DMS153 (cell line): Measurements from ENCODE around the gene PCDH9.
"Not testable (repeated sequence)": the region's sequence is repeated elsewhere in the genome, so short reads cannot be mapped to it uniquely, and the experiment has no call there.

ENCODE experiments used
- DNase-seq: peaks from one replicate; lab custom pipeline; 2025; lab: John Stamatoyannopoulos, UW

The PCDH9 gene

DNA sequence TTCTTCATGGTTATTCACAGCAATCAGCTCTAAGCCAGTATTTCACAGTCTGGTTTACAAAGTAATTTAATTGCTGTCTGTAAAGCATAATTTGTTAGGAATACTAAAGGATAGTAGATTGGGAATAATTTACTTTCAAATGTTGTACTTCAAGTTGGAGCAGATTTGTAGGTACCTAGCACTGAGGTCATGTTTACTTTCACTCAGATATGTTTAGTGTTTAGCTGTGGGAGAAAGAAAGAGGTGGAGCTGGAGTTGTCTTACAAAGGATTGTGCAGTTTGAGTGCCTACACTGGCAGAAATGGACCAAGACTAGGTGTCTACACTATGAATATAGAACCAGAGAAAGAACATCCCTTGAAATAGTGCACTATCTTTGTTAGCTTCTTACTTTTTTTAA lies 464.6 kb downstream of the PCDH9 start:
- no peak for DNase-seq

GRCh38 chr13:66760678-66761077 lies 469.5 kb downstream of the PCDH9 start:
- not testable (repeated sequence) for DNase-seq

- DNase-seq = no peak
Observed at GRCh38 chr13:66759919-66760318, 470.2 kb downstream of the PCDH9 start.

GRCh38 chr13:66751691-66752090 lies 478.4 kb downstream of the PCDH9 start:
- no peak for DNase-seq

DNA sequence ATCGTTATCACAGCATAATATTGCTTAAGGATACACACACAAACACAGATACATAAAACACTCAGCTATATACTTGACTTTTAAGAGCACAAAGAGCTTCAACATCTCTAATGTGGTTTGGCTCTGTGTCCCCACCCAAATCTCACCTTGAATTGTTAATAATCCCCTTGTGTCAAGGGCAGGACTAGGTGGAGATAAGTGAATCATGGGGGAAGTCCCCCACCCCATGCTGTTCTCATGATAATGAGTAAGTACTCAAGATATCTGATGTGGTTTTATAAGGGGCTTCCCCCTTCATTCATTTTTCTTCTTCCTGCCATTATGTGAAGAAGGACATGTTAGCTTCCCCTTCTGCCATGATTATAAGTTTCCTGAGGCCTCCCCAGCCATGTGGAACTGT lies 481.4 kb downstream of the PCDH9 start:
- no peak for DNase-seq

DNA sequence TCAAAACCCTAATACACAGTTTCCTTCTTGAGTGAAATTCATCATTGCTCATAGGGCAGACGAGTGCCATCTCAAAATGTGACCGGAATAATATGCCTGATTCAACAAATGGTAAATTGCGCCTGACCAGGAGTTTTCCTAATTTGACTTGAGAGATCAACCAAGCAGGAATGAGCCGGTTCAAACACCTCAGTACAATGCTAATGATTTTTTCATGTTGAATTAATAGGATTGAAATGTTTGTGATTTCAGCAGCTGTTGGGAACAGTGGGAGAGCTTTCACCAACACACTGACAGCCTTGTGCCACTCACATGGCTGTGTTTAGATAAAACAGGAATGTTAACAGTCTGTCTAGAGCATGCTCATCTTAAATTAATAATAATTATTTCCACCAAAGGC lies 484.8 kb downstream of the PCDH9 start:
- no peak for DNase-seq

- DNase-seq = no peak
Observed at GRCh38 chr13:66723576-66723975, 506.6 kb downstream of the PCDH9 start.

GRCh38 chr13:66716538-66716937 lies 513.6 kb downstream of the PCDH9 start:
- no peak for DNase-seq

GRCh38 chr13:66714795-66715194 lies 515.3 kb downstream of the PCDH9 start:
- no peak for DNase-seq

DNA sequence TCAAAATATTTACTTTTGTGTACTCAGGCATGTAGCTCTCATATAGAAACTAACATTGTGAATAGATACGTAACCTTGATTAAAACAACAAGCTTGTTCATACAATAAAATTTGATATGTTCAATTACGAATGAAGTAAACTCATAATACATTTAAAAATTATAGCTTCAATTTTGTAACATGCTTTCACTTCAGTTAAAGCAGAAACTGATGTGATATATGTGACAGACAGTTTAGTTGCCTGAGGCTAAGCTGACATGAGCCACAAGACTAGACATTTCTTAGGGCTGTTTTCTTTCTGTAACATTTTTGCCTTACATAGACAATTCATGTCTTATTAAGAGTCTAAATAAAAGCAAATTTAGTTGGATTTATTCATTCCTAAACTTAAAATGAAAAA lies 526.0 kb downstream of the PCDH9 start:
- DNase-seq = no peak

GRCh38 chr13:66703597-66703996 lies 526.5 kb downstream of the PCDH9 start:
- DNase-seq = no peak

DNA sequence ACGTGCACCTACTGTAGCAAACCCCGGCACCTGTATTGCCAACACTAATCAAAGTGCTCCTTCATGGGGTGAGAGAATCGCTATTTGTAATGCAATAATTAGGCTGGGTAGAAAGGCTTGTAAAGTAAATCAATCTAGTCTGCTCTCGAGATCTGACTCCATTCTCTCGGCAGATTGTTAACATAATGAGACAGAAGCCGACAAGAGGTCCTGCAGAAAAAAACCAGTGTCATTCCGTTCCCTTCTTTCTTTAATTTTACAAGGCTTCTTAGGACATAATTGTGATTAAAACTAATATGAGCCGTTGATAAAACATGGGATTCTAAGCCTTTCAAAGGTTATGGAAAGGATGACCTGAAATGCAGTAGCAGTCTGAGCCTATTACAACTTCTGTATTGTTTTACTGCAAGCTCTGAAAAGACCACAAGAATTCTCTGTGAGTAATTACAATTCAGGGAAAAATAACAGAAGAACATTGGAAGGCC lies 530.0 kb downstream of the PCDH9 start:
- DNase-seq = no peak

DNA sequence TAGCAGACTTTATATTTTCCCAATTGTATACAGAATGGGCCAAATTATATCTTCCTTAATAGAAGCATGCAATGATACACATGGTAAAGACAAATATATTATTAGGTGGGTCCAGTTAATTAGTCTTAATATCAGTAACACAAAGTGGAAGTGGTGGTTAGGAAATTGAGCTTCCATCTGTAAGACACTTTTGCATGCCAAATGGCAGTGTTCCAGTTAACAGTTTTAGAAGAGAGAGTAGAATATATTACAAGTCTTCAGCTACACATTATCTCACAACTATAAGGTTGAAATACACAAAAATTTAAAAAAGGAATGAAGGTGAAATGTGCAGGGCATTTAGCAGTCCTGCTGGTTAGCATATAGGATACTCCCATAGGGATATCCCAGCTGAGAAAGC lies 536.5 kb downstream of the PCDH9 start:
- DNase-seq = no peak

- no peak for DNase-seq
Observed at GRCh38 chr13:66691149-66691548, 539.0 kb downstream of the PCDH9 start.

GRCh38 chr13:66689628-66690027 lies 540.5 kb downstream of the PCDH9 start:
- DNase-seq = no peak

- no peak for DNase-seq
Observed at GRCh38 chr13:66689037-66689619, 541.0 kb downstream of the PCDH9 start.

DNA sequence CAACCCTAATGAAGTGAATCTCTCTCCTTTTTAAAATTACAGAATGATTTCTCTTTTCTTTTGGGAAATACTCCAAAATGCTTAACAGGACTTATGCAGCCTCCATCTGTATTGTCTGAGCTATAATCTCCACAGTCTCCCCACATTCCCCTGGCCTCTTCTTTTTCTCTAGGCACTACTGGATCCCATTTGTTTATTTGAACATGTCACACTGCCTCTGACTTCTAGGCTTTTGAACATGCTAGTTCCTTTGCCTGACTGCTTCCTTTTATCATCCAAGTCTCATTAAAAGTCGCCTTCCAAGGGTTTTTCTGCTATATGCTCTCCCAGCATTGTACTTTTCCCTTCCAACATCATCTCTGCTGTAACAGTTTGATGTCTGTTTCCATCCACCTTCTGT lies 548.7 kb downstream of the PCDH9 start:
- no peak for DNase-seq

DNA sequence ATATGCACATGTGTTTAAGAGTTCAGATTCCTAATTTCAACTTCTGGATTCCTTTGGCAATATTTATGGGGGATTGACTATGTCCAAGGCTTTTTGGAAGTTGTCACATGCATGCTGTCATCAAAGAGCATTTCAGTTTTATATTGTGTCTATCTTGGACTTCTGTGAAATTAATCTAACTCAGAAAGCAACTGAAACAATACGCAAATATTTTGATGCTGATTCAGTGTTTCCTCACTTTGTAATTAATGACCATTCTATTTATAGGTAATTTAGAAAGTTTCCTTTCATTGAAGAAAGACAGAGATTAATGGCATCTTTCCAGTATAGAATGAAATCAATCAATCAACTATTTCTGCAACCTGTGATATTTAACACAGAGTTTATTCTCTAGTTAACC lies 550.1 kb downstream of the PCDH9 start:
- no peak for DNase-seq

DNA sequence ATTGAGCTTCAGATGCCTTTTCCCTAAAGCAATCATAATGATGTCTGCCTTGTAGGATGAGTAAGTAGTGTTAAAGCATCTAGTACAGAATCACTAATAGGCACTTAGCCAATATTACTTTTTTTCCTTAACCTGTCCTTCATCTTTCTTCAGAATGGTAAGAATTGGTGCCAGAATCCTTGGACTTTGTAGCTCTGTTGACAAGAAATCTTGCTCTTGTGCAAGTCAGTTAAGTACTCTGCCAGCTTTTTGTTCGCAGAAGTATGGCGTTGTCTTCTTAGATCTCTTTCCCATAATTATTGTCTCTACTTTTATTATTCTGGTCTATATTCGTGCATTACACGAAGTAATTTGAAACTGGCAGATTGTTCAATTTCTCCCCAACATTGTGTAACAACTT lies 554.5 kb downstream of the PCDH9 start:
- no peak for DNase-seq

DNA sequence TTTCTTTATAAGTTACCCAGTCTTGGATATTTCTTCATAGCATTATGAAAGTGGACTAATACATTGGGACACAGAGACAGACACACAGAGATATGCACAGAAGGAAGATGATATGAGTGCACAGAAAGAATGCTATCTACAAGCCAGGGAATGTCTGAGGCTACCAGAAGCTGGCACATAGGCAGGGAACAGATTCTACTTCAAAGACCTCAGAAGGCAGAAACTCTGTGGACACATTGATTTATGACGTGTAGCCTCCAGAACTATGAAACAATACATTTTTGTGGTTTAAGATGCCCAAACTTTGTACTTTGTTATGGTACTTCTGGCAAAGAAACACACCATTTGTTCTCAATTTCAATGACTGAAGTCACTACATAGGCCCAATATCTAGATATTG lies 556.7 kb downstream of the PCDH9 start:
- DNase-seq = no peak

- DNase-seq = peak; percentile 70
Observed at GRCh38 chr13:66665991-66666390, 564.1 kb downstream of the PCDH9 start.

- no peak for DNase-seq
Observed at GRCh38 chr13:66663711-66664110, 566.4 kb downstream of the PCDH9 start.

GRCh38 chr13:66663206-66663605 lies 566.9 kb downstream of the PCDH9 start:
- DNase-seq = no peak

DNA sequence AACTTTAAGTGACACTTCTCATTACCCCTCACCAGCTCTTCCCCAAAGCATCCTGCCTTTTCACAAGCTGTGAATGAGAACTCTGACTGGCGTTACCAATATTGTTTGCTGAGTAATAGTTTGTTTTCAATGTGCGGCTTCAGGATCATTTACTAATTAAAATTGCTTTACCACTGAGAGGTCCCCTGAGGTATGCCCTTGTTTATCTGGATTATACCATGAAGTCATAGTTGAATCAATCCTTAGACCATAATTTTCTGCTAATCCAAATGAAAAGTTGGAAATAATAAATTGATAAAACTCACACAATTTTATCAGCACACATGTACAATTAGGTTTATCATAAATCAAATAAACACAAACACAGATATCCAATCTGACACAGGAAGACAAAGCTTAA lies 568.8 kb downstream of the PCDH9 start:
- DNase-seq = no peak

GRCh38 chr13:66660468-66660813 lies 569.7 kb downstream of the PCDH9 start:
- DNase-seq = no peak
